ENCODE data around the gene GSK3A.
"Not testable (repeated sequence)": the region's sequence is repeated elsewhere in the genome, so short reads cannot be mapped to it uniquely, and the experiment has no call there.

GSK3A gene

GRCh38 chr19:42268142-42268703 is 25.8 kb upstream of the GSK3A start:
- peak; percentile 95 for DNase-seq (ENCODE audit: low spot score)

- no peak for DNase-seq (ENCODE audit: low spot score)
Observed at GRCh38 chr19:42267644-42268141, 25.3 kb upstream of the GSK3A start.

DNA sequence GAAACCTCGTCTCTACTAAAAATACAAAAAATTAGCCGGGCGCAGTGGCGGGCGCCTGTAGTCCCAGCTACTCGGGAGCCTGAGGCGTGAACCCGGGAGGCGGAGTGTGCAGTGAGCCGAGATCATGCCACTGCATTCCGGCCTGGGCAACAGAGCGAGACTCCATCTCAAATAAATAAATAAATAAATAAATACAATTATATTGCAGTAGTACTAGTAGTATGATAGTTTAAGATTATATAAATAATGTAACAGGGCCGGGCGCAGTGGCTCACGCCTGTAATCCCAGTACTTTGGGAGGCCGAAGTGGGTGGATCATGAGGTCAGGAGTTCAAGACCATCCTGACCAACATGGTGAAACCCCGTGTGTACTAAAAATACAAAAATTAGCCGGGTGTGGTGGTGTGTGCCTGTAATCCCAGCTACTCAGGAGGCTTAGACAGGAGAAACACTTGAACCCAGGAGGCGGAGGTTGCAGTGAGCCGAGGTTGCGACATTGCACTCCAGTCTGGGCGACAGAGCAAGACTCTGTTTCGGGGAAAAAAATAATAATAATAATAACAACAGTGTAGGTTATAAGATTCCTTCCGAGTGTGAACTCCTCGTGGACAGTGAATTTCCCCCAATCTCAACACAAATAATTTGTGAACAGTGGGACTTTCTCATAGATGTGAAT is 24.7 kb upstream of the GSK3A start:
- DNase-seq (ENCODE audit: low spot score): not testable (repeated sequence)

DNA sequence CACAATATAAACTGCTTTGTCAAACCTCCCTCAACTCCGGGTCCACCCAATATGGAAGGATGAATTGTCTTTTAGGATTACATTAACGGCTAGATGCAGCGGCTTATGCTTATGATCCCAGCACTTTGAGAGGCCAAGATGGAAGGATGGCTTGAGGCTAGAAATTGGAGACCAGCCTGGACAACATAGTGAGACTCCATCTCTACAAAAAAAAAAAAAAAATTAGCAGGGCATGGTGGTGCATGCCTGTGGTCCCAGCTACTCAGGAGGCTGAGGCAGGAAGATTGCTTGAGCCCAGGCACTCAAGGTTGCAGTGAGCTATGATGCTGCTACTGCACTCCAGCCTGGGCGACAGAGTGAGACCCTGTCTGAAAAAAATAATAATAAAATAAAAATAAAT is 23.7 kb upstream of the GSK3A start:
- not testable (repeated sequence) for DNase-seq (ENCODE audit: low spot score)

- no peak for DNase-seq (ENCODE audit: low spot score)
Observed at GRCh38 chr19:42261763-42262162, 19.4 kb upstream of the GSK3A start.

- not testable (repeated sequence) for DNase-seq (ENCODE audit: low spot score)
Observed at GRCh38 chr19:42257842-42258241, 15.4 kb upstream of the GSK3A start.

GRCh38 chr19:42255766-42256745 is 13.7 kb upstream of the GSK3A start:
- peak; percentile 31 for DNase-seq (ENCODE audit: low spot score)

- peak; percentile 96 for DNase-seq (ENCODE audit: low spot score)
Observed at GRCh38 chr19:42254850-42255765, 12.7 kb upstream of the GSK3A start, which contains the start of gene ERF. ERF (minus strand) TSS chr19:42255128; CDS start chr19:42254999, 129 bp downstream.

DNA sequence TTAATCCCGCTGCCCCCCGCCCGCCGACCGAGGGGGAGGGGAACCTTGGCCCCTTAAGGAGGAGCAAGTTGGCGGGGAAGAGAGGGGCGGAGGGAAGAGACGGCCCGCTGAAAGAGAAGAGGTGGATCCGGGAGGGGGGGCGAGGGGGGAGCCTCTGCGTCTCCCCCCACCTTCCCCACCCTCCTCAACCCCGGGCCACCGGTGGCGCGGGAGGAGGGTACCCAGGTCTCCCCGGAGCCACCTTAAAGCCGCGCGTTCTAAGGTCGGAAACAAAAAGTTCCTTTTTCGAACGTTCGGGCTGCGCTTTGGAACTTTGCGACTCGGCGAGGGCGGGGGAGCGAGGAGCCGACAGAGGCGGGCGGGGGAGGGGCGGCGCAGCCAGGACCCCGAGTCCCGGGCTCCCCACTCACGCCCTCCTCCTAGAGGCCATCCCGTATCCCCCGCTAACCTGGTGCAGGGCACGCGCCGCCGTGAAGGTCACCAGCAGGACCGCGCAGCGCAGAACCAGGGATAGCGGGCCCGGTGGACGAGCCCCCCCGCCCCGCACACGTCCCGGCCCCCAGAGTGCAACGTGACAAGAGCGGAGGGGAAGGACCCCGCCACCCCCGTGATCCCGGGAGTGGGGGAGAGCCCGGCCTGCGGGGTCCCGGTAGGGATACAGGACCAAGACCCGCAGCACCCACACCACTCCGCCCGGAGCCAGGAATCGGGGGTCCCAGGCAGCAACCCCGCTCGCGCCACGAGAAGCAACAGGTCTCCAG is 11.9 kb upstream of the GSK3A start:
- DNase-seq (ENCODE audit: low spot score): peak; percentile 62

DNA sequence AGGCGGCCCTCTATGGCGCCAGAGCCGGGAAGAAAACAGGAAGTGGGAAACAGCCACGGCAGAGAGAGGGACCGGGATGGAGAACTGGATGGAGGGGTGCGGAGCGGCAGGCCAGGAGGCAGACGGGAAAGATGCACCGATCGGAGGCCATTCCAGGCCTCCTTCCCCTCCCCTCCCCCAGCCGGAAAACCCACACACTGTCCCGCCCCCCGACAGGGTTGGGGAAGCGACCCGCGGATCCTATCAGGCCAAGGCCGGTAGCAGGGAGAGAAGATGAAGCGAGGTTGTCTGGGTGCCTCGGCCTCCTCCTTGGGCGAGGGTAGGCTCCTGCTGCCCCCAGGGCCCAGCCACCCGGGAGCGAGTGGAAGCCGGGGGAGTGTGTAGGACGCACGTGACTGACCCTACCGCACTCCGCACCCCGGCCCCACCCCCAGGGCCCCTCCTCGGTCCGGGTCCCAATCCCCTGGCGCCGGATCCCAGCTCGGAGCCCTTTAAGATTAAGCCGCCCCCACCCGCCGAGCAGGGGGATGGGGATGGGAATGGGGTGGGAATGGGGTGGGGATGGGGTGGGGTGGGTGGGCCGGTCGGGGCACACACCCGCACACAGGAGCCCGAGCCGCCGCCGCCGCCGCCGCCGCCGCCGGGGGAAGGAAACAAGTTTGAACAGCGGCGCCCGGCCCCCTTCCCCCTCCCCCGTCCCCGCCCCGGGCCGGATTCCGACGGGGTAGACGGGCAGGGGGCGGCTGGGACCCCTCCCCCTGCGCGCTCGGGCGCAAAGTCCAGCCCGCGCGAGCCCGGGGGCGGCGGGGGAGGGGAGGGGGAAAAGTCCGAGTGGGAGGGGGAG is 11.1 kb upstream of the GSK3A start:
- peak; percentile 62 for DNase-seq (ENCODE audit: low spot score)

DNA sequence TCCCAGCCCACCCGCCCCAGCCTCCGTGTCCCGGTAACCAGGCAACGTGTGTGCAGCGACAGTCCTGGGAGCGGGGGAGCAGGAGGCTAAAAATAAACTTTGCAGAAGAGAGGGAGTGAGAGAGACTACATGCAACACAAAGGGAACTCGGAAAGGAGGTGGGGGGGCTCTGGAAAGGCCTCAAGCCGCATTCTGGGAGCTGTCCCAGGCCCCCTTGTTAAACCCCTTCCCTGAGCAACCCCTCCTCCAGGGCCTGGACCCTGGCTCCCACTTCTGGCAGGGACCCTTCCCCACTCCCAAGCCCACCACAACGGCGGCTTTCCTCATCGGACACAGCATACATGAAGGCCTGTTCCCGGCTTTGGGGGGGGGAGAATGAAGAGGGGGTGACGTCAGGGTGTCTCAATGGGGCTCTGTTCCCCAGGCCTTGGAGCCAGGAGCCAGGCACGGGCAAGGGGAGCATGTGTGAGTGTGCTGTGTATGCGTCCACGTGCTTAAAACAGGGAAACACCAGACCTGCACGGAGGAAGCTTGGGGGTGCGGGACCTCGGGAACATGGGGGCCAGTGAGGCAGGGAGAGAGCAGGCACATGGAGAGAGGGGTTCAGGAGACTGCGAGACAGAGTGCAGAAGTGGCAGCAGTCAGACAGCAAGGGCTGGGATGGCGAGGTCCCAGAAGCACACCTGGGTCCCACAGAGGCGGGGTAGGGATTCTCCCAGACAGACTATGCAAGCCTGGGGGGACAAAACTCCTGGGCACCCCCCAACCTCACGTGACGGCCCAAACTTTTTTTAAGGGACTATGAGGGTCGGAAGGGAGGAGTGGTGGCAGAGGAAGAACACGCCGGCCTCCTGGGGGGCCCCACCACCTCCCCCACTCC is 10.2 kb upstream of the GSK3A start:
- DNase-seq (ENCODE audit: low spot score): peak; percentile 75

DNA sequence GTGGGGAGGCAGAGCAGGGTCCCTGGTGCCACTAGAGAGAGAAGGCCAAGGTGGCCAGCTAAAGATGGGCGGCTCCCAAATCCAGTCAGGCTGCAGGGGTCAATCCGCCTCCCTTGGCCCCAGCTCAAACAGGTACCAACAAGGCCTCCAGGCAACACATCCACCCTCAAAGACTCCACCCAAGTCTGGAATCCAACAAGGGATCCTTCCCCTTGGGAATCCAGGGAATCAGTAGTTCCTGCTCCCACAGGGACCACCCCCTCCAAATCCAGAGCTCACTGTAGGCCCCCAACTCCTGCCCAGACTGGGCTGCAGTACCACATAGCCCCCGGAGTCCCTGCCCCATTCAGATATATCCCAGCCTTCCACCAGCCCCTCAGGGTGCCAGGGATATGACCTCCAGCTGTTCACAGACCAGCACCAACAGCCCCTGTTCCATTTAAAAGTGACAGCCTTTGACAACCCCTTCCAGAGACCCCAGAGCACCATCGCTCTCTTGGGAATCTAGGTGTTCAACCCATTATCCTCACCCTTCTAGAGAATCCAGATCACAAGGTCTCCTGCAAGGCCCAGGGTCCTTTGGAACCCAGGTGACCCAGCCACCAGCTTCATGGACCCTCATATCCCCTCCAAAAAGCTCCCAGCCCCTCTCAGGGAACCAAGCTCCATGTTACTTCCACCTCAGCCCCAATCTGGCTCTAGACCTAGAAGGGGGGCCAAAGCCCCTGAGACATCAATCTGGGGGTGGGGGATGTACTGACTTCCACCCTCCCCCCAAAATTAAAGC is 9.4 kb upstream of the GSK3A start:
- no peak for DNase-seq (ENCODE audit: low spot score)

DNA sequence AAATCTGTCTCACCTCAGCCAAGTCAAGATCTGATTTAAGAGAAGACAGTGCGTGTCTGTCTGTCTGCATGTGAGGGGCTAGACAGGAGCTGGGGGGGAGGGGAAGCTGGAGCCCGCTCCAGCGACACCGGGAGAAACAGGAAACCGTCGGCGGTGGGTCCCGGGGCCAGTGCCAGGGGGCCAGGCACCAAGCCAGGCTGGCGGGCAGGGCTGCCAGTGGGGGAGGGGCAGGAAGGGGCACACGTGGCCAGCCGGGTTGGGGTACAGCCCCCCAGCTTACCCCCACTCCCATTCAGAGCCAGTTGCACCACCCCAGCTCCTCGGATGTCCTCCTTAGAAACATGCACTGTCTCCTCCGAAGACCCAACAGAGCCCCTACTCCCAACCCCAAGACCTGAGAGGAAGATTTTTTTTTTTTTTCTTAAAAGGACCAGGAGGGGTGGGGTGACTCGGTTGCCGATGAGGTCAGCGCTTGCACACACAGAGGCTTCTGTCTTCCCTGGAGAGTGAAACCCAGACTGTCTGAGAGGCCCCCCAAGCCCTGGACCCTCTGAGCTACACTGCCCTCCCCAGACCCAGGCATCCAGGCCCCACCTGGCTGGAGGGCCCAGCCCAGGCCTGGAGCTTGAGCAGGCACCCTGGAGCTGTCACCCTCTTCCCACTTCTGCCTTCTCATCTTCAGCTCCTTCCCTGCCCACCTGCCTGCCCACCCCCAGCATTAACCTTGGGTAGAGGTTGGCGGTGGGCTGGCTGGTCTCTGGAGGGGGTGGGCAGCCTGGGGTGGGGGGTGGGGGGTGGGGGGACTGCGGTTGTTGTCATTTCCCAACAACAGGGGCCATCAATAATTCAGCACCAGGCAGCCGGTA is 8.5 kb upstream of the GSK3A start:
- DNase-seq (ENCODE audit: low spot score): peak; percentile 70

DNA sequence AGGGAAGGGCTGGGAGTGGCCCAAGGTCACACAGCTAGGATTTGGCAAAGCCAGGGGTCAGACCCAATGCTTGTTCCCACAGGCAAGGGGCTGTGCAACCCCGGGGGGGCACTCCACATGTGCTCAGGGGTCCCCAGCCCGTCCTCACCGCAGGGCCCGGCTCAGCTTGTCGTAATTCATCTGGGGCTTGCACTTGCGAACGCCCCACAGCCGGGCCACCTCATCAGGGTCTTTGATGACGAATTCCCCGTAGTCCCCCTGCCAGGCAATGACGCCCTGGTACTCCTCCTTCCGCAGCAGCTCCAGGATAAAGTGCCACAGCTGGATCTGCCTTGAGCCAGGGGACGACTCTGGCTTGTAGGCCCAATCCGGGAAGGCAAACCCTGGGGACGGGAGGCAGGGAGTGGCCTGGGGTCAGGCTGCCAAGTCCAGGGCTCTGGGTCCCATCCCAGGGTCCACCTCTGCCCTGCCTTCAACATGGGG is 7.8 kb upstream of the GSK3A start:
- DNase-seq (ENCODE audit: low spot score): no peak

- no peak for DNase-seq (ENCODE audit: low spot score)
Observed at GRCh38 chr19:42249769-42250168, 7.4 kb upstream of the GSK3A start.

GRCh38 chr19:42249149-42249750 is 6.8 kb upstream of the GSK3A start:
- DNase-seq (ENCODE audit: low spot score): no peak
